GM19035 (cell line): ENCODE measurements around the gene COQ5.
A peak's percentile ranks its signal among the peaks of the same experiment; 100 is the strongest.

Source experiments
- ATAC-seq: cut with Tn5 transposase; IDR thresholded peaks from one replicate; pipeline ENCODE4 v1.9.1; 2021; ENCODE audit not compliant: unreplicated experiment

COQ5 gene

GRCh38 chr12:120485961-120486881, 42.7 kb downstream of the COQ5 start:
- no peak for ATAC-seq

- no peak for ATAC-seq
Observed at GRCh38 chr12:120483621-120484020, 45.3 kb downstream of the COQ5 start.

- no peak for ATAC-seq
Observed at GRCh38 chr12:120481022-120481767, 47.8 kb downstream of the COQ5 start.

- no peak for ATAC-seq
Observed at GRCh38 chr12:120480211-120480610, 48.7 kb downstream of the COQ5 start.

- no peak for ATAC-seq
Observed at GRCh38 chr12:120479458-120479857, 49.5 kb downstream of the COQ5 start.

GRCh38 chr12:120475643-120476042, 53.3 kb downstream of the COQ5 start:
- no peak for ATAC-seq

- no peak for ATAC-seq
Observed at GRCh38 chr12:120474616-120474960, 54.4 kb downstream of the COQ5 start.

GRCh38 chr12:120473807-120474615, 54.9 kb downstream of the COQ5 start:
- ATAC-seq: no peak

- ATAC-seq: no peak
Observed at GRCh38 chr12:120472521-120472920, 56.4 kb downstream of the COQ5 start.

GRCh38 chr12:120470150-120470784, 58.7 kb downstream of the COQ5 start:
- ATAC-seq: peak; percentile 15

- ATAC-seq: peak; percentile 80
Observed at GRCh38 chr12:120469450-120470149, 59.4 kb downstream of the COQ5 start, which contains the start of gene SRSF9. TSS of gene SRSF9 (minus strand) at chr12:120469748. CDS start at chr12:120469609, 139 bp downstream.

GRCh38 chr12:120468821-120469449, 60.0 kb downstream of the COQ5 start:
- peak; percentile 32 for ATAC-seq

GRCh38 chr12:120468325-120468820, 60.6 kb downstream of the COQ5 start:
- no peak for ATAC-seq

- no peak for ATAC-seq
Observed at GRCh38 chr12:120467439-120467838, 61.5 kb downstream of the COQ5 start.

- no peak for ATAC-seq
Observed at GRCh38 chr12:120466560-120467315, 62.2 kb downstream of the COQ5 start.

- ATAC-seq: no peak
Observed at GRCh38 chr12:120465756-120466155, 63.2 kb downstream of the COQ5 start.

- ATAC-seq: no peak
Observed at GRCh38 chr12:120463712-120464111, 65.2 kb downstream of the COQ5 start.

- no peak for ATAC-seq
Observed at GRCh38 chr12:120462099-120462640, 66.8 kb downstream of the COQ5 start.
